ENCODE measurements around the gene VRK1. TPM values are rescaled to one million over a fixed set of nuclear protein-coding genes. Genes with fewer than 3 reads are reported as not detected.
"Not testable (repeated sequence)": the region's sequence is repeated elsewhere in the genome, so short reads cannot be mapped to it uniquely, and the experiment has no call there.

VRK1 gene
- total and polyA plus RNA-seq, 5 experiments from 2014 or later = 36.3 to 41.4 (median 39.4) TPM

GRCh38 chr14:96765205-96765604, 32.0 kb upstream of the VRK1 start:
- H3K36me3 Mint-ChIP-seq, DNase-seq, H3K4me1 Mint-ChIP-seq, POLR2A ChIA-PET, H3K4me3 Mint-ChIP-seq, H3K9me3 Mint-ChIP-seq, H3K27ac Mint-ChIP-seq, ATAC-seq: not testable (repeated sequence)
- H3K27me3 Mint-ChIP-seq = peaks cover 3 to 33% (median 21%) of the 10 kb centered on the region in 5 donors

- H3K27me3 Mint-ChIP-seq = peaks cover 9 to 55% (median 35%) of the 10 kb centered on the region in 5 donors
- no peak for DNase-seq
- peaks cover 0 to 2% (median 0%) of the 10 kb centered on the region in 9 donors for H3K9me3 Mint-ChIP-seq
- no peaks in the 10 kb centered on the region for H3K36me3 Mint-ChIP-seq
- POLR2A ChIA-PET = no interaction called here
- no peak overlapping the region for H3K4me3 Mint-ChIP-seq
- no peak for ATAC-seq
- no peak overlapping the region for H3K27ac Mint-ChIP-seq
- no peaks in the 10 kb centered on the region for H3K4me1 Mint-ChIP-seq
Measured at GRCh38 chr14:96772929-96773328, 24.3 kb upstream of the VRK1 start.

GRCh38 chr14:96776791-96777190, 20.4 kb upstream of the VRK1 start:
- H3K36me3 Mint-ChIP-seq = no peaks in the 10 kb centered on the region
- no peak for DNase-seq
- no peaks in the 10 kb centered on the region for H3K9me3 Mint-ChIP-seq
- no peaks in the 10 kb centered on the region for H3K4me1 Mint-ChIP-seq
- no peak overlapping the region for H3K27ac Mint-ChIP-seq
- peaks cover 1 to 24% (median 9%) of the 10 kb centered on the region in 5 donors for H3K27me3 Mint-ChIP-seq
- POLR2A ChIA-PET = interaction anchor here (0.5 kb wide), 1 partner anchor 20 kb away, joined by 3 read pairs; no protein-coding TSS in a partner anchor
- no peak for ATAC-seq
- no peak overlapping the region for H3K4me3 Mint-ChIP-seq

- H3K4me3 Mint-ChIP-seq = no peak overlapping the region
Measured at GRCh38 chr14:96780500-96780899, 16.7 kb upstream of the VRK1 start.

GRCh38 chr14:96781371-96781770, 15.8 kb upstream of the VRK1 start:
- Mint-ChIP-seq H3K36me3 (no peaks in the 10 kb centered on the region), H3K9me3 (no peaks in the 10 kb centered on the region), H3K4me1 (no peaks in the 10 kb centered on the region), H3K4me3 (no peak overlapping the region), H3K27ac (no peak overlapping the region), H3K27me3 (peaks cover 6 to 26% (median 13%) of the 10 kb centered on the region in 5 donors)
- ATAC-seq (no peak), DNase-seq (no peak)
- POLR2A ChIA-PET = no interaction called here

More at GRCh38 chr14:96780500-96780899, 16.7 kb upstream of the VRK1 start:
- no peak for DNase-seq
- ATAC-seq = no peak
- Mint-ChIP-seq H3K27ac (no peak overlapping the region), H3K9me3 (no peaks in the 10 kb centered on the region), H3K4me1 (no peaks in the 10 kb centered on the region), H3K27me3 (peaks cover 2 to 22% (median 9%) of the 10 kb centered on the region in 5 donors), H3K36me3 (no peaks in the 10 kb centered on the region)
- POLR2A ChIA-PET = no interaction called here

- H3K27ac Mint-ChIP-seq = no peak overlapping the region
- DNase-seq (no peak), ATAC-seq (no peak)
- H3K4me3 Mint-ChIP-seq = no peak overlapping the region
- H3K36me3 Mint-ChIP-seq = no peaks in the 10 kb centered on the region
- H3K4me1 Mint-ChIP-seq = no peaks in the 10 kb centered on the region
- POLR2A ChIA-PET = no interaction called here
- H3K9me3 Mint-ChIP-seq = no peaks in the 10 kb centered on the region
- peaks cover 6 to 26% (median 16%) of the 10 kb centered on the region in 5 donors for H3K27me3 Mint-ChIP-seq
Measured at GRCh38 chr14:96782436-96782835, 14.7 kb upstream of the VRK1 start.

- no peak for ATAC-seq
- POLR2A ChIA-PET = no interaction called here
- Mint-ChIP-seq H3K9me3 (no peaks in the 10 kb centered on the region), H3K36me3 (no peaks in the 10 kb centered on the region), H3K4me3 (no peak overlapping the region), H3K4me1 (no peaks in the 10 kb centered on the region), H3K27ac (peak overlapping the region in 2 of 10 donors; percentile 34 to 64), H3K27me3 (peaks cover 6 to 21% (median 15%) of the 10 kb centered on the region in 5 donors)
- no peak for DNase-seq
Measured at GRCh38 chr14:96783043-96783914, 13.9 kb upstream of the VRK1 start.

- no peak for DNase-seq
- ATAC-seq = no peak
- POLR2A ChIA-PET = no interaction called here
- Mint-ChIP-seq H3K36me3 (no peaks in the 10 kb centered on the region), H3K9me3 (no peaks in the 10 kb centered on the region), H3K27ac (no peak overlapping the region), H3K27me3 (peaks cover 6 to 16% (median 15%) of the 10 kb centered on the region in 5 donors), H3K4me1 (no peaks in the 10 kb centered on the region), H3K4me3 (no peak overlapping the region)
Measured at GRCh38 chr14:96783915-96784224, 13.3 kb upstream of the VRK1 start.

GRCh38 chr14:96790186-96790585, 7.0 kb upstream of the VRK1 start:
- no peaks in the 10 kb centered on the region for H3K36me3 Mint-ChIP-seq
- H3K9me3 Mint-ChIP-seq = no peaks in the 10 kb centered on the region
- no peak for ATAC-seq
- H3K4me3 Mint-ChIP-seq = no peak overlapping the region
- peaks cover 6 to 19% (median 7%) of the 10 kb centered on the region in 5 donors for H3K27me3 Mint-ChIP-seq
- POLR2A ChIA-PET = no interaction called here
- H3K4me1 Mint-ChIP-seq = peaks cover 0 to 7% (median 5%) of the 10 kb centered on the region in 4 donors
- DNase-seq = no peak
- no peak overlapping the region for H3K27ac Mint-ChIP-seq

- H3K9me3 Mint-ChIP-seq = no peaks in the 10 kb centered on the region
- POLR2A ChIA-PET = no interaction called here
- H3K27me3 Mint-ChIP-seq = peaks cover 2 to 15% (median 2%) of the 10 kb centered on the region in 5 donors
- no peak overlapping the region for H3K4me3 Mint-ChIP-seq
- no peak for ATAC-seq
- no peak for DNase-seq
- H3K4me1 Mint-ChIP-seq = peaks cover 0 to 7% (median 5%) of the 10 kb centered on the region in 4 donors
- H3K36me3 Mint-ChIP-seq = no peaks in the 10 kb centered on the region
- no peak overlapping the region for H3K27ac Mint-ChIP-seq
Measured at GRCh38 chr14:96790706-96791105, 6.5 kb upstream of the VRK1 start.

- DNase-seq (no peak), ATAC-seq (no peak)
- Mint-ChIP-seq H3K4me1 (peaks cover 0 to 10% (median 8%) of the 10 kb centered on the region in 4 donors), H3K36me3 (no peaks in the 10 kb centered on the region), H3K27me3 (peaks cover 0 to 4% (median 0%) of the 10 kb centered on the region in 5 donors), H3K9me3 (no peaks in the 10 kb centered on the region), H3K4me3 (no peak overlapping the region), H3K27ac (no peak overlapping the region)
- POLR2A ChIA-PET = no interaction called here
Measured at GRCh38 chr14:96792003-96792402, 5.2 kb upstream of the VRK1 start.

GRCh38 chr14:96792591-96792990, 4.6 kb upstream of the VRK1 start:
- Mint-ChIP-seq H3K27ac (no peak overlapping the region), H3K4me1 (peaks cover 0 to 14% (median 9%) of the 10 kb centered on the region in 4 donors), H3K27me3 (peaks cover 0 to 4% (median 0%) of the 10 kb centered on the region in 5 donors), H3K36me3 (no peaks in the 10 kb centered on the region), H3K4me3 (no peak overlapping the region), H3K9me3 (no peaks in the 10 kb centered on the region)
- POLR2A ChIA-PET = no interaction called here
- DNase-seq (no peak), ATAC-seq (no peak)

GRCh38 chr14:96793547-96793946, 3.6 kb upstream of the VRK1 start:
- Mint-ChIP-seq H3K4me3 (no peak overlapping the region), H3K9me3 (no peaks in the 10 kb centered on the region), H3K36me3 (no peaks in the 10 kb centered on the region), H3K27me3 (peaks cover 0 to 4% (median 0%) of the 10 kb centered on the region in 5 donors), H3K4me1 (peaks cover 8 to 23% (median 17%) of the 10 kb centered on the region in 4 donors), H3K27ac (no peak overlapping the region)
- DNase-seq = no peak
- POLR2A ChIA-PET = interaction anchor here (0.6 kb wide), 1 partner anchor 53 kb away, joined by 6 read pairs; no protein-coding TSS in a partner anchor
- no peak for ATAC-seq
